NT2/D1 (cell line): ENCODE data around the gene RNASE7.

Source experiments
- YY1 ChIP-seq: IDR thresholded peaks from 2 replicates; pipeline ENCODE4 v1.6.1; 2011; ENCODE audit not compliant: insufficient read length, insufficient read depth
- ZNF274 ChIP-seq: IDR thresholded peaks from 2 replicates; pipeline ENCODE4 v1.6.1; 2011; ENCODE audit warnings: mild to moderate bottlenecking, low read depth, low read length

- TF ChIP-seq YY1 (no peak), ZNF274 (no peak)
Observed at GRCh38 chr14:21059842-21060613, 17.9 kb downstream of the RNASE7 start.
